Neural progenitor cell (in vitro differentiated cells): ENCODE data around the gene LHX2. TPM values are rescaled to one million over a fixed set of nuclear protein-coding genes. Genes with fewer than 3 reads are reported as not detected.

Source experiments
- DNase-seq: peaks from one replicate; pipeline ENCODE4 v3.0.0-alpha.2; 2016; ENCODE audit warnings: low spot score
- H2AFZ ChIP-seq: fragments of 200-600 bp; sonication (generic); replicated peaks from 2 replicates; pipeline ENCODE4 v1.6.1; 2016; ENCODE audit warnings: antibody characterized with exemption
- H3F3A ChIP-seq: fragments of 200-600 bp; sonication (generic); 2 replicates; pipeline ENCODE4 v1.6.1; 2016; ENCODE audit warnings: antibody characterized with exemption, low read depth
- H3K27ac ChIP-seq: fragments of 200-600 bp; sonication (generic); 2 replicates; pipeline ENCODE4 v1.5.1; 2016; ENCODE audit warnings: mild to moderate bottlenecking
- H3K27me3 ChIP-seq: fragments of 200-600 bp; sonication (generic); 2 replicates; pipeline ENCODE4 v1.6.1; 2016; ENCODE audit warnings: mild to moderate bottlenecking, moderate library complexity
- H3K36me3 ChIP-seq: fragments of 200-600 bp; sonication (generic); 2 replicates; pipeline ENCODE4 v1.5.1; 2016
- H3K4me1 ChIP-seq: fragments of 200-600 bp; sonication (generic); 2 replicates; pipeline ENCODE4 v1.6.1; 2016; ENCODE audit warnings: mixed run types
- H3K4me2 ChIP-seq: fragments of 200-600 bp; sonication (generic); 2 replicates; pipeline ENCODE4 v1.6.1; 2016
- H3K4me3 ChIP-seq: fragments of 200-600 bp; sonication (generic); 2 replicates; pipeline ENCODE4 v1.5.1; 2016
- H3K79me2 ChIP-seq: fragments of 200-600 bp; sonication (generic); 2 replicates; pipeline ENCODE4 v1.6.1; 2016; ENCODE audit warnings: low read depth
- H3K9ac ChIP-seq: fragments of 200-600 bp; sonication (generic); 2 replicates; pipeline ENCODE4 v1.6.1; 2016
- H3K9me3 ChIP-seq: fragments of 200-600 bp; sonication (generic); 2 replicates; pipeline ENCODE4 v1.5.1; 2016; ENCODE audit warnings: low read depth
- H4K20me1 ChIP-seq: fragments of 200-600 bp; sonication (generic); 2 replicates; pipeline ENCODE4 v1.6.1; 2016; ENCODE audit warnings: low read depth
- H3K27ac Mint-ChIP-seq: 3 replicates; pipeline ENCODE4 v1.8.0; 2021; ENCODE audit warnings: mixed read lengths
- H3K27me3 Mint-ChIP-seq: 2 replicates; pipeline ENCODE4 v1.8.0; 2022; ENCODE audit warnings: low read depth, mild to moderate bottlenecking, inconsistent platforms, moderate library complexity, mixed read lengths; ENCODE audit not compliant: insufficient read depth
- H3K36me3 Mint-ChIP-seq: 3 replicates; pipeline ENCODE4 v1.8.0; 2021; ENCODE audit warnings: mixed read lengths
- H3K4me1 Mint-ChIP-seq: 3 replicates; pipeline ENCODE4 v1.8.0; 2021; ENCODE audit warnings: mixed read lengths
- H3K4me3 Mint-ChIP-seq: 3 replicates; pipeline ENCODE4 v1.8.0; 2021; ENCODE audit warnings: mild to moderate bottlenecking, moderate library complexity, mixed read lengths
- H3K9me3 Mint-ChIP-seq: 3 replicates; pipeline ENCODE4 v1.8.0; 2020; ENCODE audit warnings: mixed read lengths
- CTCF ChIP-seq: fragments of 200-600 bp; sonication (generic); IDR thresholded peaks from 2 replicates; pipeline ENCODE4 v1.5.1; 2017; ENCODE audit warnings: antibody characterized with exemption, mild to moderate bottlenecking
- EZH2 ChIP-seq: fragments of 200-600 bp; sonication (generic); IDR thresholded peaks from 2 replicates; pipeline ENCODE4 v1.6.1; 2017; ENCODE audit warnings: antibody characterized with exemption, mild to moderate bottlenecking, moderate library complexity
- EZH2phosphoT487 ChIP-seq: fragments of 200-600 bp; sonication (generic); IDR thresholded peaks from 2 replicates; pipeline ENCODE4 v1.6.1; 2017; ENCODE audit warnings: antibody characterized with exemption
- total RNA-seq: library from RNA; depleted of rRNA; stranded (reverse); fragments of >200 nt; gene quantifications from 2 replicates; pipeline ENCODE4 v1.2.3, GENCODE V29; 2015; ENCODE audit warnings: low replicate concordance

Gene LHX2
- total RNA-seq, 1 donor from 2014 or later: 36.3 TPM

GRCh38 chr9:124013309-124014210 is 2.0 kb downstream of the LHX2 start:
- H3K4me1 Mint-ChIP-seq: peaks cover 41% of the 10 kb centered on the region
- peak; percentile 48 for TF ChIP-seq EZH2phosphoT487
- no peak for TF ChIP-seq CTCF
- peaks cover 100% of the 10 kb centered on the region for H3K27me3 ChIP-seq
- H3K27ac ChIP-seq: no peak overlapping the region
- H3K9me3 Mint-ChIP-seq: peaks cover 2% of the 10 kb centered on the region
- peaks cover 69% of the 10 kb centered on the region for H3K27me3 Mint-ChIP-seq
- no peaks in the 10 kb centered on the region for H3K36me3 ChIP-seq
- peak; percentile 74 for DNase-seq
- H3K9me3 ChIP-seq: no peaks in the 10 kb centered on the region
- H4K20me1 ChIP-seq: peaks cover 84% of the 10 kb centered on the region
- H3K4me3 Mint-ChIP-seq: peak overlapping the region; percentile 85
- H3K79me2 ChIP-seq: peaks cover 86% of the 10 kb centered on the region
- no peak overlapping the region for H3K27ac Mint-ChIP-seq
- peak overlapping the region; percentile 25 for H3K9ac ChIP-seq
- H2AFZ ChIP-seq: no peak overlapping the region
- peaks cover 52% of the 10 kb centered on the region for H3K4me1 ChIP-seq
- peaks cover 2% of the 10 kb centered on the region for H3K36me3 Mint-ChIP-seq
- peaks cover 71% of the 10 kb centered on the region for H3F3A ChIP-seq
- peak overlapping the region; percentile 76 for H3K4me3 ChIP-seq
- H3K4me2 ChIP-seq: peak overlapping the region; percentile 92

GRCh38 chr9:124014211-124014955 is 2.8 kb downstream of the LHX2 start:
- Mint-ChIP-seq H3K27me3 (peaks cover 67% of the 10 kb centered on the region), H3K27ac (no peak overlapping the region), H3K4me1 (peaks cover 40% of the 10 kb centered on the region), H3K36me3 (peaks cover 2% of the 10 kb centered on the region), H3K9me3 (peaks cover 2% of the 10 kb centered on the region), H3K4me3 (peak overlapping the region; percentile 73)
- H2AFZ ChIP-seq: no peak overlapping the region
- no peak for TF ChIP-seq EZH2
- no peak for TF ChIP-seq CTCF
- TF ChIP-seq EZH2phosphoT487: no peak
- no peak overlapping the region for H3K9ac ChIP-seq
- no peak overlapping the region for H3K27ac ChIP-seq
- peaks cover 71% of the 10 kb centered on the region for H3F3A ChIP-seq
- peaks cover 60% of the 10 kb centered on the region for H3K4me1 ChIP-seq
- H3K79me2 ChIP-seq: peaks cover 91% of the 10 kb centered on the region
- peak; percentile 19 for DNase-seq
- H3K4me3 ChIP-seq: peak overlapping the region; percentile 76
- H4K20me1 ChIP-seq: peaks cover 89% of the 10 kb centered on the region
- H3K9me3 ChIP-seq: no peaks in the 10 kb centered on the region
- H3K36me3 ChIP-seq: no peaks in the 10 kb centered on the region
- peaks cover 100% of the 10 kb centered on the region for H3K27me3 ChIP-seq
- peak overlapping the region; percentile 92 for H3K4me2 ChIP-seq

GRCh38 chr9:124014956-124015660 is 3.5 kb downstream of the LHX2 start:
- Histone ChIP-seq H3K27me3 (peaks cover 100% of the 10 kb centered on the region), H3K4me1 (peaks cover 58% of the 10 kb centered on the region), H3K27ac (no peak overlapping the region), H3K79me2 (peaks cover 90% of the 10 kb centered on the region), H3K9me3 (no peaks in the 10 kb centered on the region), H3F3A (peaks cover 70% of the 10 kb centered on the region), H4K20me1 (peaks cover 89% of the 10 kb centered on the region), H3K9ac (no peak overlapping the region), H3K36me3 (no peaks in the 10 kb centered on the region), H3K4me3 (peak overlapping the region; percentile 76), H2AFZ (no peak overlapping the region), H3K4me2 (peak overlapping the region; percentile 92)
- Mint-ChIP-seq H3K27ac (no peak overlapping the region), H3K4me1 (peaks cover 36% of the 10 kb centered on the region), H3K4me3 (peak overlapping the region; percentile 67), H3K27me3 (peaks cover 67% of the 10 kb centered on the region), H3K36me3 (peaks cover 2% of the 10 kb centered on the region), H3K9me3 (peaks cover 2% of the 10 kb centered on the region)
- peak; percentile 75 for DNase-seq
- TF ChIP-seq EZH2phosphoT487: peak; percentile 91
- peak; percentile 97 for TF ChIP-seq EZH2
- peak; percentile 28 for TF ChIP-seq CTCF
